Sigmoid colon (tissue), 7 donors: ENCODE results near the gene NAT10. TPM values are rescaled to one million over a fixed set of nuclear protein-coding genes. Genes with fewer than 3 reads are reported as not detected.

Source experiments
- DNase-seq: peaks from one replicate; pipeline ENCODE4 v3.0.0-alpha.2; 2019
- H3K27ac ChIP-seq, 4 donors: fragments of 200-600 bp; sonication (generic); one replicate each; pipeline ENCODE4 v1.5.1; 2016 to 2019; ENCODE audit warnings: mild to moderate bottlenecking in 1 of 4
- H3K27me3 ChIP-seq, 3 donors: fragments of 200-600 bp; sonication (generic); one replicate each; pipeline ENCODE4 v1.5.1; 2019; ENCODE audit warnings: mild to moderate bottlenecking in 1 of 3
- H3K36me3 ChIP-seq, 4 donors: fragments of 200-600 bp; sonication (generic); one replicate each; pipeline ENCODE4 v1.5.1; 2016 to 2019
- H3K4me1 ChIP-seq, 4 donors: fragments of 200-600 bp; sonication (generic); one replicate each; pipeline ENCODE4 v1.5.1; 2017 to 2019
- H3K4me3 ChIP-seq, 4 donors: fragments of 200-600 bp; sonication (generic); one replicate each; pipeline ENCODE4 v1.5.1; 2017 to 2019; ENCODE audit warnings: mild to moderate bottlenecking in 2 of 4, moderate library complexity in 1 of 4
- H3K9me3 ChIP-seq, 4 donors: fragments of 200-600 bp in 3 of 4; sonication (generic) in 3 of 4; one replicate each; pipeline versions ENCODE4 v1.5.1 to v1.6.1; 2013 to 2019
- EP300 ChIP-seq, 4 donors: sonication (generic); formaldehyde crosslinking; IDR thresholded peaks; one replicate each; pipeline ENCODE4 v1.6.1; 2017; ENCODE audit warnings: antibody characterized with exemption in 4 of 4
- POLR2A ChIP-seq, 2 donors: fragments of 450-650 bp; IDR thresholded peaks; one replicate each; pipeline ENCODE4 v1.6.1; 2016; ENCODE audit warnings: antibody characterized with exemption in 2 of 2, mild to moderate bottlenecking in 2 of 2, moderate library complexity in 2 of 2
- POLR2AphosphoS5 ChIP-seq, 4 donors: sonication (generic); formaldehyde crosslinking; IDR thresholded peaks; one replicate each; pipeline ENCODE4 v1.6.1; 2017; ENCODE audit warnings: antibody characterized with exemption in 4 of 4
- WGBS, 2 donors: extraction: QIAGEN DNeasy Blood & Tissue Kit; methylation state at CpG; one replicate each; pipeline ENCODE4 v1.1.7; 2013; 5-methylcytosine and 5-hydroxymethylcytosine counted together
- intact Hi-C: fragments of 100-400 bp; cut with DNase I; formaldehyde crosslinking; loops from one replicate; pipeline ENCODE4 v1.15.1; 2023
- polyA plus RNA-seq, 3 donors: library from polyadenylated mRNA; stranded (reverse); fragments of 200-250 nt; gene quantifications; one replicate each; pipeline ENCODE4 v1.2.3, GENCODE V29; 2013
- total RNA-seq, 4 donors: library from RNA; depleted of rRNA; stranded (reverse); fragments of >200 nt; gene quantifications; one replicate each; pipeline ENCODE4 v1.1.0, GENCODE V29; 2016
- TF ChIP-seq, protein P1 (sequence below), 4 experiments: fragments of 450-650 bp in 3 of 4; fragments of 200-600 bp in 1 of 4; IDR thresholded peaks; one replicate each; pipeline ENCODE4 v1.5.1; 2016 to 2019; ENCODE audit warnings: antibody characterized with exemption in 4 of 4, mild to moderate bottlenecking in 3 of 4, moderate library complexity in 2 of 4
- donor health status: healthy with polysubstance abuse.
- donor health status: Bipolar disorder and iron deficiency.
- donor health status: healthy.

NAT10 gene
- total and polyA plus RNA-seq, 7 donors: 5.3 to 35.4 (median 17.4) TPM

DNA sequence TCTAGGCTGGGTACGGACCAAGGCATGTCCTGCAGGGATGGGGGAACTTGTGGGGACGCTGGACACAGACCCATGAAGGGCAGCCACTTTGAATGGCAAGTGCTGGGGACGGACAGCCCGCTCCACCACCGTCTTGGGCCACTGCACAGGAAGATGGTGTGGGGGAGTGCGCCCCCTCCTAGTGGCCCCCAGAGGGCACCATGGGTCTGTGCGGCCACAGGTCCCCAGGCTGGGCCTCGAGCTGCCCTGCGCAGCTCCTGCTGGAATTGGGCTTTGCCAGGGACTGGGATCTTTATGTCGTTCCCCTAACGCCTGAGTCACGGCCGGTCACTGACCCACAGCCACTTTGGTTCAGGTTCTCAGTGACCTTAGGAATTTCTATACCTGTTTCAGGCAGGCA, 44.4 kb downstream of the NAT10 start:
- peaks cover 12 to 78% (median 29%) of the 10 kb centered on the region in 4 donors for H3K36me3 ChIP-seq
- 89 to 90% methylated on average over 13 of the region's 13 CpGs for WGBS, 2 donors
- intact Hi-C loops: no loop called here

DNA sequence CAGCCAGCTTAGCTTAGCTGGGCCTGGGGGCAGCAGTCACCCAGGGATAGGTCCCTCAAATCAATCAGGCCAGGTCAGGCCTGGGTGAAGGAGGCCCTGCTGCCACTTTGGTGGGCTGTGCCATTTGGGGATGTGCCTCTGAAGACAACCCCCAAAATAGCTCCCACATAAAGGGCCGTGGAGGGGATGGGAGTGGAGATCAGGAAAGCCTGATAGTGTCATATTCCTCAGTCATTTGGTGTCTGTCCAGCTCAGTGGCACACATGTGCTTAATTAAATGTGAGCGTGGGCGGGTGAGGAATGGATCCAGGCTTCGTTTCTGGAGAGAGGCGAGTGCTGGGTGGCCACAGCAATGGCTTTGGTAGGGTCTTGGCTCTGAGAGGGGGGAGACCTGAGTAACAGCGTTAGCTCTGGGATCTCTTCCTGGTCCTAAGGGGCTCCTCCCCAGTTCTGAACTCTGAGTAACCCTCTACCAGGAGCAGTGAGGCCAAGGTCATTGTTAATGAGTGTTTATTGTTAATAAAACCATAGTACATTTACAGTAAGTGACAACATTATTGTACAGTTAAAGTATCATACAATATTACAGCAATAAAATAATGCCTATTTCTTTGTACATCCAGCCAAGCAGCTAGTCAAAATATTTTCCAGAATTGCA, 45.2 kb downstream of the NAT10 start:
- H3K9me3 ChIP-seq: no peaks in the 10 kb centered on the region
- no peak overlapping the region for H3K27ac ChIP-seq
- TF ChIP-seq, protein P1, sequence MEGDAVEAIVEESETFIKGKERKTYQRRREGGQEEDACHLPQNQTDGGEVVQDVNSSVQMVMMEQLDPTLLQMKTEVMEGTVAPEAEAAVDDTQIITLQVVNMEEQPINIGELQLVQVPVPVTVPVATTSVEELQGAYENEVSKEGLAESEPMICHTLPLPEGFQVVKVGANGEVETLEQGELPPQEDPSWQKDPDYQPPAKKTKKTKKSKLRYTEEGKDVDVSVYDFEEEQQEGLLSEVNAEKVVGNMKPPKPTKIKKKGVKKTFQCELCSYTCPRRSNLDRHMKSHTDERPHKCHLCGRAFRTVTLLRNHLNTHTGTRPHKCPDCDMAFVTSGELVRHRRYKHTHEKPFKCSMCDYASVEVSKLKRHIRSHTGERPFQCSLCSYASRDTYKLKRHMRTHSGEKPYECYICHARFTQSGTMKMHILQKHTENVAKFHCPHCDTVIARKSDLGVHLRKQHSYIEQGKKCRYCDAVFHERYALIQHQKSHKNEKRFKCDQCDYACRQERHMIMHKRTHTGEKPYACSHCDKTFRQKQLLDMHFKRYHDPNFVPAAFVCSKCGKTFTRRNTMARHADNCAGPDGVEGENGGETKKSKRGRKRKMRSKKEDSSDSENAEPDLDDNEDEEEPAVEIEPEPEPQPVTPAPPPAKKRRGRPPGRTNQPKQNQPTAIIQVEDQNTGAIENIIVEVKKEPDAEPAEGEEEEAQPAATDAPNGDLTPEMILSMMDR (IDR thresholded peaks at IDR 0.05): no peak
- TF ChIP-seq POLR2AphosphoS5 (IDR thresholded peaks at IDR 0.05) (no peak), POLR2A (IDR thresholded peaks at IDR 0.05) (no peak), EP300 (IDR thresholded peaks at IDR 0.05) (no peak)
- H3K36me3 ChIP-seq: peaks cover 6 to 70% (median 24%) of the 10 kb centered on the region in 4 donors
- DNase-seq: peak; percentile 46
- H3K4me1 ChIP-seq: peaks cover 0 to 17% (median 15%) of the 10 kb centered on the region in 4 donors
- 71 to 77% methylated on average over 6 of the region's 6 CpGs for WGBS, 2 donors
- no peak overlapping the region for H3K4me3 ChIP-seq
- no peaks in the 10 kb centered on the region for H3K27me3 ChIP-seq
- intact Hi-C loops: no loop called here

More for the DNA sequence above, 44.4 kb downstream of the NAT10 start:
- TF ChIP-seq POLR2AphosphoS5 (IDR thresholded peaks at IDR 0.05) (no peak), POLR2A (IDR thresholded peaks at IDR 0.05) (no peak), EP300 (IDR thresholded peaks at IDR 0.05) (no peak)
- TF ChIP-seq, protein P1 (IDR thresholded peaks at IDR 0.05): peak in 1 of 4 experiments; percentile 28
- no peak for DNase-seq
- H3K27me3 ChIP-seq: no peaks in the 10 kb centered on the region
- H3K4me3 ChIP-seq: no peak overlapping the region
- no peak overlapping the region for H3K27ac ChIP-seq
- peaks cover 0 to 8% (median 6%) of the 10 kb centered on the region in 4 donors for H3K4me1 ChIP-seq
- H3K9me3 ChIP-seq: no peaks in the 10 kb centered on the region

DNA sequence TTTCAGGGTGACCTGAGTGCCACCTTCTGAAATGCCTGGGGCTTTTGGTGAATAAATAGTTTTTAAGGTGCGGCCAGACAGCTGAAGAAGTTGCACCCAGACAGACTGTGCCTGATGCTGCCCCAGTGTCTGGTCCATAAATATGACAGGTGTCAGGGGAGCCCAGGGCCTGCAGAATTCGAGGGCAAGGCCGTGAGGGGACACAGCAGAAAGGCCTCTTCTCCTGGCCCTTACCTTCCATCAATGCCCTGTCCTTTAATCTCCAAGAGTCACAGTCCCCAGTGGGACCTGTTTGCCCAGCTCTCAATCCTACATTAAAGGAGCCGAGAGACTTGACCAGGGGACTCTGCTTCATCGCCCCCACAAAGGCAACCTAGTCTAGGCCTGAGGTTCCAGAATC, 45.7 kb downstream of the NAT10 start:
- Histone ChIP-seq H3K36me3 (peaks cover 6 to 65% (median 18%) of the 10 kb centered on the region in 4 donors), H3K27ac (no peak overlapping the region), H3K4me1 (peaks cover 0 to 22% (median 20%) of the 10 kb centered on the region in 4 donors), H3K27me3 (no peaks in the 10 kb centered on the region), H3K4me3 (no peak overlapping the region), H3K9me3 (no peaks in the 10 kb centered on the region)
- 93 to 97% methylated on average over 5 of the region's 5 CpGs for WGBS, 2 donors
- TF ChIP-seq POLR2A (IDR thresholded peaks at IDR 0.05) (no peak), EP300 (IDR thresholded peaks at IDR 0.05) (no peak), POLR2AphosphoS5 (IDR thresholded peaks at IDR 0.05) (no peak)
- TF ChIP-seq, protein P1 (IDR thresholded peaks at IDR 0.05): no peak
- intact Hi-C loops: no loop called here
- peak; percentile 10 for DNase-seq

DNA sequence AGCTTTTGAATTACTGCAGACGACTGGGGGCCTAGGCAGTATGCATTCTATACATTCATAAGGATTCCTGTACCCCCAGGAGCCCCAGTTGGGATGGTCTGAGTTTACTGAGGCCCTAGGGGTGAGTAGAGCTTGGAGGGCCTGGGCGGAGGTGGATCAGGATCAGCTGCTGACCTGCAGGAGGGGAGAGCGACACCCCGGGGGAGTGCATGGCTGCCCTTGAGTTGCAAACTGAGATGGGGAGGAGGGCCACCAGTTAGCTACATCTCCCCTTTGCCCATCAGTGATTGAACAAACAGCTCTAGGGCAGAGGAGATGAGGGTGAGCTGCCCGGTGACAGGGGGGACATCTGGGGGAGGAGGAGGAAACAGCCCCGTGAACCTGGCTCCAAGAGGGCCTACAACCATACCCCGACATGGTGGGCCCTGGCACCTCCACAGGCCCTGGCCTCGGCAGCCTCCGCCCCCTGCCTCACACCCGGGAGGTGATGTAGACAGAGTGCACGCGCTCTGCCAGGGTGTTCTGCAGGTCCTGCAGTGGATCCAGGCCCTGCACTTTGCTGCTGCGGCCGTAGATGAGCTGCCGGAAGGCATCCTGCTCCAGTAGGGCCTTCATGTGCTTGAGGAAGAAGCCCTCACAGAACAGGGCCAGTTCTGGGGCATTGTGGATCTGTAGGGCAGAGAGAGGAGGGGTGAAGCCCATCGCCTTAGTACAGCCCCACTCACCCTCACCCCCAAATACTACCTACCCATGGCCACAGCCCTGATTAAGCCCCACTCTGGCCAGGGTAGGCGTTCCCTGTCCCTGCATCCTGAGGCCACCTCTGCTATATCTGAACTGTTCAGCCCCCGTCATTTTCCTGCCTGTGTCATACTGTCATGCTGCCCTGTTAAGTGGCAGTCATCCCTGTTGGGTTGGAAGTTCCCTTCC, 46.8 kb downstream of the NAT10 start:
- H3K9me3 ChIP-seq: no peaks in the 10 kb centered on the region
- H3K4me3 ChIP-seq: no peak overlapping the region
- H3K27ac ChIP-seq: no peak overlapping the region
- peaks cover 0 to 54% (median 9%) of the 10 kb centered on the region in 4 donors for H3K36me3 ChIP-seq
- TF ChIP-seq EP300 (IDR thresholded peaks at IDR 0.05): no peak
- intact Hi-C loops: no loop called here
- WGBS, 2 donors: 89 to 90% methylated on average over 18 of the region's 18 CpGs
- peaks cover 0 to 24% (median 23%) of the 10 kb centered on the region in 4 donors for H3K4me1 ChIP-seq
- no peak for DNase-seq
- no peaks in the 10 kb centered on the region for H3K27me3 ChIP-seq
